ENCODE measurements around the gene KCND2. TPM values are rescaled to one million over a fixed set of nuclear protein-coding genes. Genes with fewer than 3 reads are reported as not detected.
A peak's percentile ranks its signal among the peaks of the same experiment; 100 is the strongest.

Gene KCND2
- total and polyA plus RNA-seq, 11 donors, result 0.04 to 0.41 (median 0.16) TPM; not detected in 4

DNA sequence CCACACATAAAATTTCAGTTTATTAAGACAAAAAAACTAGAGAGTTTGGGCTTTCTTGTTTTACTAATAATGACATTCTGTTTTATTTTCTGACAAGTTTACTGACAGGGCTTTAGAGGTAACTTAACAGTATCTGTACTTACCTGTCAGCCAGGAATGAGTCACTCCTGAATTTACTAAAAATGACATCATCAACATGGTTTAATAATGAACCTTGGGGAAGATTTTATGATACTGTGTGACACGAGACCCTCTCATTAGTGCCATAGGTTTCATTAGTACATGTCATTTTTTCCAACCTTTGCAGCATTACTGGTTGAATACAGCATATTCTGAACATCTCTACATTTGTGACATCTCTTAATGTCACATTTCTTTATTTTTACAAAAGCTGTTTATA, 131.1 kb downstream of the KCND2 start:
- Histone ChIP-seq H3K4me1 (no peaks in the 10 kb centered on the region), H3K9me3 (no peaks in the 10 kb centered on the region), H3K36me3 (no peaks in the 10 kb centered on the region), H3K4me3 (no peak overlapping the region), H3K27me3 (no peaks in the 10 kb centered on the region), H3K27ac (no peak overlapping the region)
- DNase-seq (no peak), ATAC-seq (no peak)
- WGBS, 4 donors, result 54 to 65% (median 62%) methylated on average over 1 of the region's 1 CpG
- intact Hi-C loops (cut with DNase I), result no loop called here
- TF ChIP-seq POLR2A (IDR thresholded peaks at IDR 0.05), result no peak
- no peak for TF ChIP-seq CTCF (IDR thresholded peaks at IDR 0.05)

DNA sequence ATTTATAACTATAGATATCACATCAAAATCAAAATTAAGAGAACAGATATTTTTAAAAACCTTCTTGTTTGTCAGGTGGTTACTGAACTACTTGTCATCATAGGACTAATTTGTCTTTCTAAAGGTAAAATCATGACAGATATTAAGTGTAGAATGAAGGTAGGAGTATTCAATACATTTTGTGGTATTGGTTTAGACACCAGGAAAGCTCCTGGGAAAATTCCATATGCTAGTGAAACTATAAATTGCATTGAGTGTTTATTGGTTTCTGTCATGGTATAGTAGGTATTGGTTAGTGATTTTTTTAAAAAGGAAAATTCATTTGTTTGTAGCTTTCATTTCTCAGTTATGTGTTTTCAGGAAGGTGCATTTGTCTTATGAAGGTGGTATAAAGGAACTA, 132.7 kb downstream of the KCND2 start:
- no peak for DNase-seq
- Histone ChIP-seq H3K27me3 (no peaks in the 10 kb centered on the region), H3K36me3 (no peaks in the 10 kb centered on the region), H3K9me3 (no peaks in the 10 kb centered on the region), H3K27ac (no peak overlapping the region), H3K4me3 (no peak overlapping the region), H3K4me1 (no peaks in the 10 kb centered on the region)
- intact Hi-C loops (cut with DNase I), result no loop called here
- TF ChIP-seq CTCF (IDR thresholded peaks at IDR 0.05), result no peak
- TF ChIP-seq POLR2A (IDR thresholded peaks at IDR 0.05), result no peak
- ATAC-seq, result no peak

GRCh38 chr7:120407010-120407409, 134.0 kb downstream of the KCND2 start:
- H3K27ac ChIP-seq, result no peak overlapping the region
- WGBS, 4 donors, result 80 to 87% (median 85%) methylated on average over 5 of the region's 5 CpGs
- no peaks in the 10 kb centered on the region for H3K4me1 ChIP-seq
- H3K27me3 ChIP-seq, result no peaks in the 10 kb centered on the region
- no peaks in the 10 kb centered on the region for H3K36me3 ChIP-seq
- TF ChIP-seq CTCF (IDR thresholded peaks at IDR 0.05), result no peak
- DNase-seq (no peak), ATAC-seq (no peak)
- H3K4me3 ChIP-seq, result no peak overlapping the region
- intact Hi-C loops (cut with DNase I), result no loop called here
- no peaks in the 10 kb centered on the region for H3K9me3 ChIP-seq

DNA sequence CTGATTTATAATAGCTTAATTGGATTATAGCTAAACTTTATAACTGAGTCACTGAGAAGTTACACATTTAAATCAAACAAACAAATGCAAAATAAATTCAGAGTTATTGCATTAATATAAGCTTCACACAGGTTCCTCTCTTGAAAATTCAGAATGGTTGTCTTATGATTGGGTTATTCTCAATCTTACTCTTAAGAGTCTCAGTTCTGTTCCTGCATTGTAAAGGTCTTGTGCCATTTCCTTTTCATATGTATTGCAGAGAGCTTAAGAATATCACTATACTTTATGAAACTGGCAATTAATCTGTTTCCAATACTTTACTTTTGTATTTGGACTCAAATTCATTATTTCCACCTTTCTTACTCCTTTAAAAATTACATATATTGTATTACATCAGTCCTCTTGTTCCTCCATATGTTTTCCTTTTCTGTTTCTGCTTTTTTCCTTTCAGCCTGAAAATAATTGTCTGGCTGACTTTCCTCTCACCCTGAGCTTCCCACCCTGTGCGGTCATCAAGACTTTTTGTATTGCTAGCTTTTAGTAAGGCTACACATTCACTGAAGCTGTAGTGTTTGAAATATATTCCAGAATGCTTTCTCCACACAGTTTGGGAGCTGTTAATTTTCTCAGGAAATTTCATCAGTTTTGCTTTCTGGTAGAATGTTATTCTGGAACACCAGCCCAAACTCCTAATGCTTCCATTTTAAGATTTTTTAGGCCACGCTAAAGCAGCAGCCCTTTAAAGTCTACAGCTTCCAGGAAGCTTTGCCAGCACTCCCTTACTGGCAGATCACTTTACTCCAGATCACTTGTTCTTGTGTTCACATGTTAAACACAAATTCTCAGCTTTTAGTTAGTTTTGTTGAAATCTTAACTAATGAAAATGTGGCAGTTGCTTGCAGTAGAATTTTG, 139.4 kb downstream of the KCND2 start:
- no peaks in the 10 kb centered on the region for H3K27me3 ChIP-seq
- peak overlapping the region in 1 of 12 donors; percentile 2 for H3K27ac ChIP-seq
- intact Hi-C loops (cut with DNase I), result no loop called here
- no peaks in the 10 kb centered on the region for H3K36me3 ChIP-seq
- H3K9me3 ChIP-seq, result no peaks in the 10 kb centered on the region
- DNase-seq, result no peak
- H3K4me1 ChIP-seq, result no peaks in the 10 kb centered on the region
- TF ChIP-seq CTCF (IDR thresholded peaks at IDR 0.05), result no peak
- no peak for TF ChIP-seq POLR2A (IDR thresholded peaks at IDR 0.05)
- ATAC-seq, result no peak
- no peak overlapping the region for H3K4me3 ChIP-seq
- 62 to 72% (median 66%) methylated on average over 2 of the region's 2 CpGs for WGBS, 4 donors
